C4-2B (cell line): ENCODE measurements around the gene FAM163B.

Experiments
- H3K27ac ChIP-seq: fragments of 450-650 bp; 2 replicates; pipeline ENCODE4 v1.5.1; 2017
- CTCF ChIP-seq: fragments of 450-650 bp; conservative IDR thresholded peaks from 2 replicates; pipeline ENCODE4 v1.5.1; 2017; ENCODE audit warnings: mild to moderate bottlenecking
- ZFX ChIP-seq: fragments of 450-650 bp; IDR thresholded peaks from 2 replicates; pipeline ENCODE4 v1.6.1; 2017

FAM163B gene

GRCh38 chr9:133614056-133614455 lies 4.9 kb upstream of the FAM163B start:
- TF ChIP-seq ZFX, result no peak
- TF ChIP-seq CTCF, result no peak
- H3K27ac ChIP-seq, result no peak overlapping the region

GRCh38 chr9:133613432-133613831 lies 4.2 kb upstream of the FAM163B start:
- TF ChIP-seq CTCF (no peak), ZFX (no peak)
- H3K27ac ChIP-seq, result no peak overlapping the region

GRCh38 chr9:133612816-133613215 lies 3.6 kb upstream of the FAM163B start:
- TF ChIP-seq ZFX (no peak), CTCF (no peak)
- no peak overlapping the region for H3K27ac ChIP-seq

- TF ChIP-seq ZFX (no peak), CTCF (no peak)
Measured at GRCh38 chr9:133612051-133612450, 2.9 kb upstream of the FAM163B start.

GRCh38 chr9:133610845-133611244 lies 1.7 kb upstream of the FAM163B start:
- TF ChIP-seq CTCF (no peak), ZFX (no peak)
- no peak overlapping the region for H3K27ac ChIP-seq

More at GRCh38 chr9:133612051-133612450, 2.9 kb upstream of the FAM163B start:
- H3K27ac ChIP-seq, result no peak overlapping the region

- no peak overlapping the region for H3K27ac ChIP-seq
- TF ChIP-seq ZFX (no peak), CTCF (no peak)
Measured at GRCh38 chr9:133608889-133609288, 300 bp downstream of the FAM163B start.

- no peak overlapping the region for H3K27ac ChIP-seq
- TF ChIP-seq ZFX (no peak), CTCF (no peak)
Measured at GRCh38 chr9:133608382-133608781, 807 bp downstream of the FAM163B start.
